GM21390 (cell line): Measurements from ENCODE around the gene ZBTB37.
"Not testable (repeated sequence)": the region's sequence is repeated elsewhere in the genome, so short reads cannot be mapped to it uniquely, and the experiment has no call there.

Experiments used
- ATAC-seq: cut with Tn5 transposase; IDR thresholded peaks from one replicate; pipeline ENCODE4 v1.9.1; 2021; ENCODE audit not compliant: unreplicated experiment

Gene ZBTB37

DNA sequence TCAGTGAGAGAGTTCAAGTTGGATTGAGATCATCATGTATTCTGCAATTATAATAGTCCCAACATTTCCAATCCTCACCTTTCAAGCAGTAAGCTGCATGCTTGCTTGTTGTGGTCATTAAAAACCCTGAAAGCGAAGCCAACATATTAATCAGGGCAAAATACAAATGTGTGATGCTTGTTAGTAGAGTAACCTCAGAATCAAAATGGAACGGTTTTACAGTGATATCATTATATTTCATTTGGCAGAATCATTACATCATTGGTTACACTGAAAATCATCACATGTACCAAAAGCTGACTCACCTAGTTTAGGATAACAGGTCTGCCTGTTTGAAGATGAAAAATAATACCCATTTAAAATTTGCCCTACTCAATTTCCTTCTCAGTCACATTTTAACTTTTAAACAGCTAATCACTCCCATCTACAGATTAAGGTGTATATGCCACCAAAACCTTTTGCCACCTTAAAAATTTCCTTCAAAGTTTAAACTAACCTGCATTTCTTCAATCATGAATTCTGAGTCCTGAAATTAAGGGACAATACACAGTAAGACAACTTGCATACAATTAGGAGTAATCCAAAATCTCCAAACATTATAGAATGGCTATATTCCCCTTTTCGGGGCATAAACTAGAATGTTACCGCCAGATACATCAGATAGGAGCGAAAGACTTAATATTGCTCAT lies 3.9 kb upstream of the ZBTB37 start:
- ATAC-seq = no peak

- ATAC-seq = no peak
Observed at GRCh38 chr1:173865468-173866164, 2.6 kb upstream of the ZBTB37 start.

DNA sequence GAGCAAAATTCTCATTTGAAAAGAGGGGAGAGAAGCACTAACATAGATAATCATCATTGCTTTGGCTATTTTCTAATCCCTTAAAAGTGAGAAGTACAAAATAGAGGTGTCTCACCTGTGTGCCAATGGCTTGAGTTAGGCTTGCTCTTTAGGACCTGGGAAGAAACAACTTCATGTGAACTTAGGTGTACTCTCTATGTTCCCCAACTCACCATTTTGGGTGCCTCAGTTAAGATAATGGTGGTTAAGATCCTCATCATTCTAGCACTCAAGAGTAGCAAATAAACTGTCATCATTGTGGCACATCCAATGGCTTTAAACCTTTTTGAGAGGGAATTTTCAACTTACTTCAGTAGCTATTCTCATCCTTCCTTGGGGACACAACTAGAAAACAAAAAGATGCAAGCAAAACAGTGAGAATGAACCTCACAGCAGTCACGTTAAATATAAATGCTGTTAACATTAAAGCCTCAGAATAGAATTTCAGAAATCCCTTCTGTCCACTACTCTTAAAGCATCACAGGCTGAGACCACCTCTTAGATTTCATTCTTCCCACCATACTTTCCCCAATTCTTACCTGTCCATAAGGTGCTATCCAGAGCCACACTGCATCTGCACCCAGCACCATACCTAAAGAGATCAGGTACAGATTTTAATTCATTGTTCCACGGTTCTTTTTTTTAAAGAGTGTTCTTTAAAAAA lies 1.6 kb upstream of the ZBTB37 start:
- no peak for ATAC-seq

GRCh38 chr1:173867141-173867752 lies 933 bp upstream of the ZBTB37 start:
- ATAC-seq = no peak

DNA sequence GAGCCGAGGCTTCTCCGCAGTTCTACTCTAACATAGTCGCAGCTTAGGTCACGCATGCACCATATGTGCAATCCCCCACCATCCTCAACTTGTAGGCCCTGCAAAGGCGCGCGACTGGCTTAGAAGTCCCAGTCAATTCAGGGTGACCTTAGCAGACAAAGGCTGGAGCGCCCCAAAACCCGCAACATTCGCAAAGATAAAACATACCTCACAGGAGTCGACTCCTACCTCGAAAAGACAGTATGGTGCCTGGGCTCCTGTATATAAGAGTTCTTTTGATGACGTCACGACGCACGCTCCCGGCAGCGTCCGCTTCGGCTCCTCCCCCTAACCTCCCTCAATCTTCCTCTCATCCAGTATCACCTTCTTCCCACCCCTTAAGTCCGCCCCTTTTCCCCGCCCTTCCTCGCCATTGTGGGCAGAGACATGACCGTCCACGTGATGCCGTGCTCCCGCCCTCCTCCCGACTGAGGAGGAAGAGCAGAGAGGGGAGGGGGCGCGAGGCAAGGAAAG lies 371 bp upstream of the ZBTB37 start, which contains the start of gene GAS5:
Gene GAS5 (minus strand): TSS at position 237 of the 513 bp plus-strand sequence.
- ATAC-seq = peak; percentile 60

DNA sequence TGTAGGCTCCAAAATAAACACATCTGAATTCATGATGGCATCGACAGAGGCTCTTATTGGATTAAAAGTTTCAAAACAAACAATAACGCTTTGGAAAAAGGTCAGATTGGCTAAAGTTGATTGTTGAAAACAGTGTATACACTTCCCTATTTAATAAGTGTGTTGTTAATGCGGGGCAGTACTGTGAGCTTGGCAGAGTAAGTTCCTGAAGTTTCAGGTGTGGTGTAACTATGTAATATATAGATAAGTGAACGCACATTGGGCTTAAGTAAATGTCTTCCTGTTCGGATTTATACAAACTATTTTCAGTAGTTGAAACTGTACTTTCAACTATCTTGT lies 810 bp downstream of the ZBTB37 start:
- no peak for ATAC-seq

DNA sequence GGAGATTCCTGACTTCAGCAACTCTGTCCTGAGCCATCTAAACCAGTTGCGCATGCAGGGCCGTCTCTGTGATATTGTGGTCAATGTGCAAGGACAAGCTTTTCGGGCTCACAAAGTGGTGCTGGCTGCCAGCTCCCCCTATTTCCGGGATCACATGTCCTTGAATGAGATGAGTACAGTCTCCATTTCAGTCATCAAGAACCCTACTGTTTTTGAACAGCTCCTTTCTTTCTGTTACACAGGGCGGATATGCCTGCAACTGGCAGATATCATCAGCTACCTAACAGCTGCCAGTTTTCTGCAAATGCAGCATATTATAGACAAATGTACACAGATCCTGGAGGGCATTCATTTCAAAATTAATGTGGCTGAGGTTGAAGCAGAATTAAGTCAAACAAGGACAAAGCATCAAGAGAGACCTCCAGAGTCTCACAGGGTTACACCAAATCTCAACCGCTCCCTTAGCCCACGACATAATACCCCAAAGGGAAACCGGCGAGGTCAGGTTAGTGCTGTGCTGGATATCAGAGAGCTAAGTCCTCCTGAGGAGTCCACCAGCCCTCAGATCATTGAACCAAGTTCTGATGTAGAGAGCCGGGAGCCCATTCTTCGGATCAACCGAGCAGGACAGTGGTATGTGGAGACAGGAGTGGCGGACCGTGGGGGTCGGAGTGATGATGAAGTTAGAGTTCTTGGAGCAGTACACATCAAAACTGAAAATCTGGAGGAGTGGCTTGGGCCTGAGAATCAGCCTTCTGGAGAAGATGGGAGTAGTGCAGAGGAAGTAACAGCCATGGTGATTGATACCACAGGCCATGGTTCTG lies 2.3 kb downstream of the ZBTB37 start:
- ATAC-seq = peak; percentile 30

DNA sequence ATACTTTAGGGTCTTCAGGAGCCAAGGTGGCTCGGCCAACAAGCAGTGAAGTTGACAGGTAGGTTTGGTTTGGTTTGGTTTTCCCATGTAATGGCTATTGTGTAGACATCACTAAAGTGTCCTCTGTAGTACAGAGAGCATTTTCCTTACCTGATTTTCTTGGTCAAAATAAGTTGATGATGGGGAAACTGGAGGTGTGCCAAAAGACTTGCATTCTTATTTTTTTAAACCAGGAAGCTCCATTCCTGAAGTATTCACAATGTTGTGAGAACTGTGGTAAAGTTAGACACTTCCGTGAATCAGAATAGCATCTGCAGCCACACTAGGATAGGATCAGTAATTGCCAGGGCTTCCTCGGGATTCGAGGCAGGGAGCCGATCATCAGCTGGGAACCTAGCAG lies 2.9 kb downstream of the ZBTB37 start:
- ATAC-seq = no peak

- no peak for ATAC-seq
Observed at GRCh38 chr1:173871500-173871899, 3.3 kb downstream of the ZBTB37 start.

DNA sequence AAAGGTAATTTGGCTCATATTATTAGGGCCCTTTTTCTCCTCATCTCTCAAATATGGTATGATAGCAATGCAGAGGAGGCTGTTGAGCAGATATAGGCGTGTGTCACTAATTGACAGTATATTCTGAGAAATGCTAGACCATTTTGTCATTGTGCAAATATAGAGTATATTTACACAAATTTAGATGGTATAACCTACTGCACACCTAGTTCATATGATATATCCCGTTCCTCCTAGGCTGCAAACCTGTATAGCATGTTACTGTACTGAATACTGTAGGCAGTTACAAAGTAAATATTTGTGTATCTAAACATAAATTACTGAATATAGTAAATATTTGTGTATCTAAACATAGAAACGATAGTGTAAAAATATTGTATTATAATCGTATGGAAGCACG lies 8.6 kb downstream of the ZBTB37 start:
- ATAC-seq = no peak

DNA sequence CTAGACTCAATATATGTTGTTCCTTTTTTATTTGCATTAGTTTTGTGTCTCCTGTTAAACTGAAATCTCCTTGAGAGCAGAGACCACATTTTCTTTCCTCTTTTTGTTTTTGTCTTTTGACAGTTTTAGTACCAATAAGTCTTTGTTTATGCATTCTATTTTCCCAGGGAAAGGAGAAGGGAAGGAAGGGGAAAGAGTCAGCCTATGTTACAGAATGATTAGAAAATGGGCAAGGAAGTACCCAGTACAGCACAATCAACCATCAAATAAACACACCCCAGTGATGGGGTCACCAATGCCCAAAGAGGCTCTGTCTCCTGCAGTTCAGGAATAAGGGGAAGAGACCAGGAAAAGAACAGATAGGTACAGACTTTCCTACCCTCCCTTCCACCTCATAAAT lies 10.1 kb downstream of the ZBTB37 start:
- no peak for ATAC-seq

DNA sequence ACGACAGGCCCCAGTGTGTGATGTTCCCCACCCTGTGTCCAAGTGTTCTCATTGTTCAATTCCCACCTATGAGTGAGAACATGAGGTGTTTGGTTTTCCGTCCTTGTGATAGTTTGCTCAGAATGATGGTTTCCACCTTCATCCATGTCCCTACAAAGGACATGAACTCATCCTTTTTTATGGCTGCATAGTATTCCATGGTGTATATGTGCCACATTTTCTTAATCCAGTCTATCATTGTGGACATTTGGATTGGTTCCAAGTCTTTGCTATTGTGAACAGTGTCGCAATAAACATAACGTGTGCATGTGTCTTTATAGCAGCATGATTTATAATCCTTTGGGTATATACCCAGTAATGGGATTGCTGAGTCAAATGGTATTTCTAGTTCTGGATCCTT lies 12.9 kb downstream of the ZBTB37 start:
- not testable (repeated sequence) for ATAC-seq

DNA sequence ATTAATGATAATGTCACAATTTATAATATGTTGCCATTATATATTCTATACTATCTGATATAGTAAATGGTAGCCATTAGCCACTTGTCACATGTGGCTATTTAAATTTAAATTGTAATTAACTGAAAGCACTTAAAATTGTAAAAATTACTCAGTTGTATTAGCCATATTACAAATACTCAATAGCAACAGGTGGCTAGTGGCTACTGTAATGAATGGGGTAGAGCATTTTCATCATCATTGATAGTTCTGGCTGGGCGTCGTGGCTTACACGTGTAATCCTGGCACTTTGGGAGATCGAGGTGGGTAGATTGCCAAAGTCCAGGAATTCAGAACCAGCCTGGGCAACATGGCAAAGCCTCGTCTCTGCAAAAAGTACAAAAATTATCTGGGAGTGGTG lies 16.5 kb downstream of the ZBTB37 start:
- no peak for ATAC-seq

DNA sequence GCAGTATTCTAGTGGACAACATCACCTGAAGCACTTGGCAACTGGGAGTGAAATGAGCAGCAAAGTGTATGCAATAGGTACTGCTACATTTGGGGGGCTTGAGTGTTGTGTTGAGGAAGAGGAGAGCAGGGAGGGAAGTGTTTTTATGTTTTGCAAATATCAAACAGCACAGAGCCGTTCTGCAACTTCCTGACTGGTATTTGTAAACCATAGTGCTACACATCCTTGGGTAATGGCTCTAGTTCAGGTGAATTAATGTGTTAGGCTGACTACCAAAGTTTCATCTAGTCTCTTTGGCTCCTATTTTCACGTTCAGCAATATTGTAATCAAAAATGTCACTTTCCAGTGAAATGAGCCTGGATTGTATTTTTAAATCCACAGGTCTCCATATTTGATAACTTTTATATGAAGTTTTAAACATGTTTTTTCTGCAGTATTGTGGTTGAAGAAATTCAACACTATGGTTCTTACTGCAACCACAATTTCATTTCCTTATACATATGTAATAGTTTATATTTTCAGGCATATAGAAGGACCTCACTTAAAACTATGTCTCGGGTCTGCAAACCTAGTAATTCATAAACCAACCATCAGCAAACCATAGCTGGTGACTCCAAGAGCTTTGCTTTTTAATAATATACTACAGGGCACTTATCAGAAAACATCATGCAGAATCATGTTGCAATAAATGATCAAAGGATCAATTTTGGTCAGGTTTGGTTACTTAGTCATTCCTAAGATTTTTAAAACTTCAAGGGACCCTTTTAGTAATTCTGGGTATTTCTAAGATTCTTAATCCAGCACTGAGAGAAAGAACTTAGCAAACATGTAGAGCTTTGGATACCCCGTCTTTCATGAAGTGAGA lies 18.8 kb downstream of the ZBTB37 start:
- ATAC-seq = no peak

DNA sequence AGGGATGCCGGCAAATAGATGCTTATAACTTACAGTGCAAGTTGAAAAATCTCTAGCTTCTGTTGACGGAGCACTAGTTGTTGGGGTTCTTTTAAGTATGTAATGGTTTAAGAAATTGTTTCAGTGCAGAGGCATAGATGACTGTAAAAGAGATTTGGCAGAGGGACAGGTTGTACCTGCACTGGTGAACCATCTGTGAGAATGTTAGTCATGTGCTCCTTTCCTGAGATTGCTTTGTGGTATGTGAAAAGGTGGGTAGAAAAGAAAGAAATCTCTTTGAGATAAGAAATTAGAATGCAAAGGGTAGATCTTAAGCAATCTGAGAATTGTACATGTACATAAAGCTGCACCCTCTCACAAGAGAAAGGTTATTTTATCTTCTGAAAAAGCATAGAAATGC lies 19.4 kb downstream of the ZBTB37 start:
- no peak for ATAC-seq

DNA sequence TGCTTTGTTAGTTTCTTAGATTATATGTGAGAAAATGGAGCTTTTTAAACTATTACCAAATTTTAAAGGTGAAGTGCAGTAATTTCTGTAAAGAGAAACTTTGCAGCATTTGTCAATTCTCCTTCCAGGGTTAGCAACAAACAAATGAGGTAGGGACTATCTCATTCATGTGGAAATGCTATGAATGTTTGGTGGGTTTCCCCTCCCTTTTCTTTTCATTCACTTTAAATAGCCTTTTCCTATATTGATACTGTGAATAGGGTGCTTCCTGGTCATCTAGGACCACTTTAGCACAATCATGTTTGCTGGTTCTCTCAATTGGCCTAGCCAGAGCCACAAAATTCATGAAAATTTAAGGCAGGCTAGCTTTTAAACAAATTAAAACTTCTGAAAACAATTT lies 20.6 kb downstream of the ZBTB37 start:
- no peak for ATAC-seq

DNA sequence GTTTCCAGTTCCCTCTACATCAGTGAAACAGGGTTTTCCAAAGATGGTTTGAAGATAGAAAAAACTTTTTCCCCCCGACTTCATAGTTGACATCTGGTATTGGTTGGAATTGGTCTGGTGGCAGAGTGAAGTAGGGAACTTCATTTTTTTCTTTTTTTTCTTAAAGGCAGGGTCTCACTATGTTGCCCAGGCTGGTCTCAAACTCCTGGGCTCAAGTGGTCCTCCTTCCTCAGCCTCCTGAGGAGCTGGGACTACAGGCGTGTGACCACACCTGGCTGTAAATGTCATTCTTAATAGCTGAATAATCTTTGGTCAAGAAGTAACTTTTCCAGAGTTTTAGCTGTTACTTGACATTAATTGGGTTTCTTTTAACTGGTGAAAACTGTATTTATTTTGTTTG lies 21.7 kb downstream of the ZBTB37 start:
- ATAC-seq = no peak

DNA sequence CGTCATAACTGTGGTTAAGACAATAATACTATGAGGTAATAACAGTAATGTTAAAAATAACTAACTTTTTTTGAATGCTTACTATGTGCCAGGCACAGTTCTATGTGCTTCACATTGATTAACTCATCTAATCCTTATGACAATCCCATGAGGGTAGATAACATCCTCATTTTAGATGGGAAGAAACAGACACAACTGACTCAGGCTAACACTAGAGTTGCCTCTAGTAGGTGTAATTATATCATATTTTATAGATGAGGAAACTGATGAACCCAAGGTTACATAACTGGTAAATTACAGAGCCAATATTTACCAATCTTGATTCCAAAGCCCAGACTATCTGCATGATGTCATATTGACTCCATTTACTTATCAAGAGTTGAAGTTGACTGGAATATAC lies 25.4 kb downstream of the ZBTB37 start:
- ATAC-seq = no peak

- ATAC-seq = no peak
Observed at GRCh38 chr1:173894189-173894588, 26.0 kb downstream of the ZBTB37 start.

DNA sequence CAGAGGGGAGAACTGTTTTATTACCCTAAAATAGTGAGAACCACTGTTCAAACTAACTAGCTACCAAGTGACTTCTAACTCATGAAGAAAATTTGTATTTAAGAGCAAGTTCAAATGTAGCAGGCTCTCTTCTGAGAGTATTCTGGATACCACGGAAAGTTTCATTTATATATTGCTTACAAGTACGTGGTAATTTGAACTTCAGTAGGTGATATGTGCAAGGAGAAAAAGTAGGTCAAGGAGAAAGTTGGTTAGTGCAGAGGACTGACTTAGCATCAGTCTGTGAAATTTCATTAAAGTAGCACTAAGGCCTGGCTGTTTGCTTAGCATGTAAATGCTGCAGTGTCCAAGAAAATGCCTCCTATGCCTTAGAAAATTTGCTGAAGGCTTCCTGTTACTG lies 32.2 kb downstream of the ZBTB37 start:
- ATAC-seq = no peak
